Ascending aorta (tissue), 2 donors: ENCODE measurements around the gene SULF2. TPM values are rescaled to one million over a fixed set of nuclear protein-coding genes. Genes with fewer than 3 reads are reported as not detected.

Source experiments
- DNase-seq, 2 donors: peaks; one replicate each; pipeline ENCODE4 v3.0.0-alpha.2; 2019; ENCODE audit warnings: low spot score in 2 of 2
- H3K27ac ChIP-seq, 2 donors: fragments of 200-600 bp; sonication (generic); one replicate each; pipeline ENCODE4 v1.5.1; 2016 to 2017; ENCODE audit warnings: mild to moderate bottlenecking in 1 of 2
- H3K27me3 ChIP-seq: fragments of 200-600 bp; sonication (generic); one replicate; pipeline ENCODE4 v1.5.1; 2017
- H3K36me3 ChIP-seq, 2 donors: fragments of 200-600 bp; sonication (generic); one replicate each; pipeline ENCODE4 v1.5.1; 2016
- H3K4me1 ChIP-seq, 2 donors: fragments of 200-600 bp; sonication (generic); one replicate each; pipeline ENCODE4 v1.5.1; 2016 to 2017; ENCODE audit warnings: mild to moderate bottlenecking in 1 of 2
- H3K4me3 ChIP-seq, 2 donors: fragments of 200-600 bp; sonication (generic); one replicate each; pipeline ENCODE4 v1.5.1; 2016 to 2017; ENCODE audit warnings: mild to moderate bottlenecking in 1 of 2
- H3K9me3 ChIP-seq, 2 donors: fragments of 200-600 bp; sonication (generic); one replicate each; pipeline ENCODE4 v1.5.1; 2016
- CTCF ChIP-seq, 3 experiments: fragments of 200-600 bp in 2 of 3; fragments of 450-650 bp in 1 of 3; sonication (generic) in 2 of 3; IDR thresholded peaks; one replicate each; pipeline ENCODE4 v1.5.1; 2016 to 2019; ENCODE audit warnings: antibody characterized with exemption in 3 of 3, mild to moderate bottlenecking in 1 of 3, moderate library complexity in 1 of 3
- intact Hi-C: fragments of 100-400 bp; cut with DNase I; formaldehyde crosslinking; loops from one replicate; pipeline ENCODE4 v1.15.1; 2023
- total RNA-seq: library from RNA; depleted of rRNA; stranded (reverse); fragments of >200 nt; gene quantifications from one replicate; pipeline ENCODE4 v1.1.0, GENCODE V29; 2016

The SULF2 gene
- total RNA-seq, 1 donor from 2014 or later = 194 TPM

GRCh38 chr20:47664744-47665143, 120.5 kb downstream of the SULF2 start:
- no peak overlapping the region for H3K27ac ChIP-seq
- H3K36me3 ChIP-seq = peaks cover 12 to 22% of the 10 kb centered on the region in 2 donors

GRCh38 chr20:47664068-47664437, 121.2 kb downstream of the SULF2 start:
- TF ChIP-seq CTCF (IDR thresholded peaks at IDR 0.05) = no peak
- Histone ChIP-seq H3K4me1 (peaks cover 0 to 9% of the 10 kb centered on the region in 2 donors), H3K4me3 (no peak overlapping the region), H3K9me3 (no peaks in the 10 kb centered on the region), H3K36me3 (peaks cover 12 to 27% of the 10 kb centered on the region in 2 donors), H3K27ac (no peak overlapping the region), H3K27me3 (no peaks in the 10 kb centered on the region)
- peak in 1 of 2 donors; percentile 63 for DNase-seq
- intact Hi-C loops = no loop called here

More at GRCh38 chr20:47664744-47665143, 120.5 kb downstream of the SULF2 start:
- no peak overlapping the region for H3K4me3 ChIP-seq
- TF ChIP-seq CTCF (IDR thresholded peaks at IDR 0.05) = no peak
- intact Hi-C loops = no loop called here
- H3K27me3 ChIP-seq = no peaks in the 10 kb centered on the region
- DNase-seq = peak in 1 of 2 donors; percentile 34
- peaks cover 0 to 9% of the 10 kb centered on the region in 2 donors for H3K4me1 ChIP-seq
- no peaks in the 10 kb centered on the region for H3K9me3 ChIP-seq

- no peaks in the 10 kb centered on the region for H3K9me3 ChIP-seq
- no peaks in the 10 kb centered on the region for H3K27me3 ChIP-seq
- DNase-seq = peak in 1 of 2 donors; percentile 86
- H3K27ac ChIP-seq = no peak overlapping the region
- intact Hi-C loops = loop anchor here (1.0 kb wide), 1 partner anchor 957 kb away; no protein-coding TSS in a partner anchor
- peaks cover 0 to 9% of the 10 kb centered on the region in 2 donors for H3K4me1 ChIP-seq
- TF ChIP-seq CTCF (IDR thresholded peaks at IDR 0.05) = peak; percentile 87 to 97 (median 94)
- peaks cover 16 to 33% of the 10 kb centered on the region in 2 donors for H3K36me3 ChIP-seq
- no peak overlapping the region for H3K4me3 ChIP-seq
Observed at GRCh38 chr20:47663354-47664067, 121.8 kb downstream of the SULF2 start.

GRCh38 chr20:47662483-47663353, 122.6 kb downstream of the SULF2 start:
- intact Hi-C loops = loop anchor here (1.0 kb wide), 1 partner anchor 958 kb away; no protein-coding TSS in a partner anchor

More at GRCh38 chr20:47662483-47663353, 122.6 kb downstream of the SULF2 start:
- Histone ChIP-seq H3K27ac (no peak overlapping the region), H3K4me1 (peaks cover 0 to 9% of the 10 kb centered on the region in 2 donors), H3K36me3 (peaks cover 18 to 38% of the 10 kb centered on the region in 2 donors), H3K9me3 (no peaks in the 10 kb centered on the region), H3K4me3 (no peak overlapping the region), H3K27me3 (no peaks in the 10 kb centered on the region)
- TF ChIP-seq CTCF (IDR thresholded peaks at IDR 0.05) = no peak
- DNase-seq = peak in 1 of 2 donors; percentile 41
